ENCODE results near the gene RP9. TPM values are rescaled to one million over a fixed set of nuclear protein-coding genes. Genes with fewer than 3 reads are reported as not detected.

The RP9 gene
- total RNA-seq, 1 donor from 2014 or later = 17.8 TPM

- Mint-ChIP-seq H3K27me3 (ENCODE audit: low read depth, unreplicated experiment) (no peaks in the 10 kb centered on the region), H3K4me3 (ENCODE audit: unreplicated experiment) (no peak overlapping the region), H3K36me3 (ENCODE audit: low read depth, unreplicated experiment) (no peaks in the 10 kb centered on the region), H3K9me3 (ENCODE audit: unreplicated experiment) (peaks cover under 1% of the 10 kb centered on the region), H3K4me1 (ENCODE audit: low read depth, unreplicated experiment) (peaks cover 3% of the 10 kb centered on the region), H3K27ac (ENCODE audit: unreplicated experiment) (no peak overlapping the region)
- no peak for TF ChIP-seq CTCF (IDR thresholded peaks at IDR 0.05; ENCODE audit: insufficient read depth, low read depth, low read length)
- TF ChIP-seq EZH2 (IDR thresholded peaks at IDR 0.05; ENCODE audit: insufficient read depth, low read length) = no peak
- H3K27me3 ChIP-seq (ENCODE audit: insufficient read depth, low read length) = no peaks in the 10 kb centered on the region
- FAIRE-seq = no peak
- peaks cover 75% of the 10 kb centered on the region for H3K79me2 ChIP-seq (ENCODE audit: insufficient read depth, low read length)
- H3K36me3 ChIP-seq (ENCODE audit: insufficient read depth, low read length) = no peaks in the 10 kb centered on the region
- H4K20me1 ChIP-seq (ENCODE audit: insufficient read depth, low read length) = peaks cover 21% of the 10 kb centered on the region
- H3K4me2 ChIP-seq (ENCODE audit: low read length) = no peak overlapping the region
- no peak overlapping the region for H3K27ac ChIP-seq (ENCODE audit: low read depth, low read length)
- no peak for DNase-seq (ENCODE audit: low read depth)
- no peak overlapping the region for H2AFZ ChIP-seq (ENCODE audit: low read depth, low read length)
- no peaks in the 10 kb centered on the region for H3K9me3 ChIP-seq (ENCODE audit: insufficient read depth, low read depth, low read length)
- H3K4me1 ChIP-seq (ENCODE audit: insufficient read depth, low read length) = no peaks in the 10 kb centered on the region
- H3K4me3 ChIP-seq (ENCODE audit: insufficient read depth, low read depth, low read length) = no peak overlapping the region
- no peak overlapping the region for H3K9ac ChIP-seq (ENCODE audit: low read length)
Observed at GRCh38 chr7:33059635-33060034, 49.6 kb downstream of the RP9 start.

- Histone ChIP-seq H3K36me3 (ENCODE audit: insufficient read depth, low read length) (no peaks in the 10 kb centered on the region), H4K20me1 (ENCODE audit: insufficient read depth, low read length) (peaks cover 23% of the 10 kb centered on the region), H3K27ac (ENCODE audit: low read depth, low read length) (no peak overlapping the region), H3K27me3 (ENCODE audit: insufficient read depth, low read length) (no peaks in the 10 kb centered on the region), H2AFZ (ENCODE audit: low read depth, low read length) (no peak overlapping the region), H3K9ac (ENCODE audit: low read length) (no peak overlapping the region), H3K4me3 (ENCODE audit: insufficient read depth, low read depth, low read length) (no peak overlapping the region), H3K4me1 (ENCODE audit: insufficient read depth, low read length) (no peaks in the 10 kb centered on the region), H3K9me3 (ENCODE audit: insufficient read depth, low read depth, low read length) (no peaks in the 10 kb centered on the region), H3K4me2 (ENCODE audit: low read length) (no peak overlapping the region), H3K79me2 (ENCODE audit: insufficient read depth, low read length) (peaks cover 94% of the 10 kb centered on the region)
- DNase-seq (ENCODE audit: low read depth) (no peak), FAIRE-seq (no peak)
- no peaks in the 10 kb centered on the region for H3K4me1 Mint-ChIP-seq (ENCODE audit: low read depth, unreplicated experiment)
- H3K27ac Mint-ChIP-seq (ENCODE audit: unreplicated experiment) = no peak overlapping the region
- H3K9me3 Mint-ChIP-seq (ENCODE audit: unreplicated experiment) = no peaks in the 10 kb centered on the region
- no peaks in the 10 kb centered on the region for H3K36me3 Mint-ChIP-seq (ENCODE audit: low read depth, unreplicated experiment)
- no peaks in the 10 kb centered on the region for H3K27me3 Mint-ChIP-seq (ENCODE audit: low read depth, unreplicated experiment)
- no peak overlapping the region for H3K4me3 Mint-ChIP-seq (ENCODE audit: unreplicated experiment)
- TF ChIP-seq CTCF (IDR thresholded peaks at IDR 0.05; ENCODE audit: insufficient read depth, low read depth, low read length) = no peak
- no peak for TF ChIP-seq EZH2 (IDR thresholded peaks at IDR 0.05; ENCODE audit: insufficient read depth, low read length)
Observed at GRCh38 chr7:33055158-33055557, 54.0 kb downstream of the RP9 start.

GRCh38 chr7:33054261-33054964, 54.8 kb downstream of the RP9 start:
- TF ChIP-seq EZH2 (IDR thresholded peaks at IDR 0.05; ENCODE audit: insufficient read depth, low read length) = no peak
- no peak for TF ChIP-seq CTCF (IDR thresholded peaks at IDR 0.05; ENCODE audit: insufficient read depth, low read depth, low read length)
- Histone ChIP-seq H3K4me2 (ENCODE audit: low read length) (no peak overlapping the region), H2AFZ (ENCODE audit: low read depth, low read length) (no peak overlapping the region), H3K36me3 (ENCODE audit: insufficient read depth, low read length) (no peaks in the 10 kb centered on the region), H3K4me1 (ENCODE audit: insufficient read depth, low read length) (no peaks in the 10 kb centered on the region), H3K9me3 (ENCODE audit: insufficient read depth, low read depth, low read length) (no peaks in the 10 kb centered on the region), H3K9ac (ENCODE audit: low read length) (no peak overlapping the region), H3K4me3 (ENCODE audit: insufficient read depth, low read depth, low read length) (no peak overlapping the region), H3K27ac (ENCODE audit: low read depth, low read length) (no peak overlapping the region), H4K20me1 (ENCODE audit: insufficient read depth, low read length) (peaks cover 19% of the 10 kb centered on the region), H3K27me3 (ENCODE audit: insufficient read depth, low read length) (no peaks in the 10 kb centered on the region), H3K79me2 (ENCODE audit: insufficient read depth, low read length) (peaks cover 93% of the 10 kb centered on the region)
- FAIRE-seq (no peak), DNase-seq (ENCODE audit: low read depth) (peak; percentile 28)
- Mint-ChIP-seq H3K27ac (ENCODE audit: unreplicated experiment) (no peak overlapping the region), H3K36me3 (ENCODE audit: low read depth, unreplicated experiment) (no peaks in the 10 kb centered on the region), H3K27me3 (ENCODE audit: low read depth, unreplicated experiment) (no peaks in the 10 kb centered on the region), H3K4me3 (ENCODE audit: unreplicated experiment) (no peak overlapping the region), H3K4me1 (ENCODE audit: low read depth, unreplicated experiment) (no peaks in the 10 kb centered on the region), H3K9me3 (ENCODE audit: unreplicated experiment) (no peaks in the 10 kb centered on the region)
